Right cardiac atrium (tissue), 5 donors: ENCODE data around the gene LTO1. TPM values are rescaled to one million over a fixed set of nuclear protein-coding genes. Genes with fewer than 3 reads are reported as not detected.
A peak's percentile ranks its signal among the peaks of the same experiment; 100 is the strongest.
"Not testable (repeated sequence)": the region's sequence is repeated elsewhere in the genome, so short reads cannot be mapped to it uniquely, and the experiment has no call there.

Source experiments
- ATAC-seq, 2 donors: fragments of 200-7000 bp; cut with Tn5 transposase; one replicate each; pipeline versions ENCODE4 v1.8.0 to v1.9.1; 2020; ENCODE audit warnings: moderate library complexity in 2 of 2, mild to moderate bottlenecking in 1 of 2
- DNase-seq, 3 donors: peaks; one replicate each; pipeline ENCODE4 v3.0.0-alpha.2; 2020
- H3K27ac ChIP-seq: one replicate; pipeline ENCODE4 v1.5.1; 2013; ENCODE audit warnings: mild to moderate bottlenecking, low read length, control low read depth, moderate library complexity
- H3K27me3 ChIP-seq: one replicate; pipeline ENCODE4 v1.6.1; 2013; ENCODE audit not compliant: control insufficient read depth, insufficient read depth
- H3K4me1 ChIP-seq: one replicate; pipeline ENCODE4 v1.6.1; 2013; ENCODE audit warnings: low read length; ENCODE audit not compliant: control insufficient read depth, insufficient read depth
- H3K4me3 ChIP-seq: one replicate; pipeline ENCODE4 v1.5.1; 2013; ENCODE audit warnings: low read length, control low read depth
- H3K9me3 ChIP-seq: one replicate; pipeline ENCODE4 v1.6.1; 2013; ENCODE audit warnings: low read length; ENCODE audit not compliant: control insufficient read depth
- WGBS: extraction: QIAGEN DNeasy Blood & Tissue Kit; methylation state at CpG from one replicate; pipeline ENCODE4 v1.1.7; 2013; 5-methylcytosine and 5-hydroxymethylcytosine counted together
- intact Hi-C, 4 donors: fragments of 100-400 bp; cut with DNase I; formaldehyde crosslinking; loops; one replicate each; pipeline versions ENCODE4 v1.11.0 to v1.14.0; 2022 to 2023
- polyA plus RNA-seq: library from polyadenylated mRNA; stranded (reverse); fragments of 200-250 nt; gene quantifications from one replicate; pipeline ENCODE4 v1.2.3, GENCODE V29; 2013
- total RNA-seq, 4 donors: library from RNA; stranded (reverse); fragmentation: NEBNext Ultra II Directional; extraction: Animal tissue kit (Norgen Biotek cat#: 25700); gene quantifications; one replicate each; pipeline ENCODE4 v1.2.1, GENCODE V29; 2021
- donor health status: healthy with polysubstance abuse.
- donor health status: DM: no; HTN: yes; CAD: no.
- donor health status: DM: no; HTN: no; CAD: no.
- donor health status: DM: no; HTN: yes; CAD: no; lungs with severe emphysema.
- donor health status: DM: yes; HTN: yes; CAD: no.

The LTO1 gene
- total and polyA plus RNA-seq, 5 donors, result 8.7 to 13.6 (median 10.5) TPM

DNA sequence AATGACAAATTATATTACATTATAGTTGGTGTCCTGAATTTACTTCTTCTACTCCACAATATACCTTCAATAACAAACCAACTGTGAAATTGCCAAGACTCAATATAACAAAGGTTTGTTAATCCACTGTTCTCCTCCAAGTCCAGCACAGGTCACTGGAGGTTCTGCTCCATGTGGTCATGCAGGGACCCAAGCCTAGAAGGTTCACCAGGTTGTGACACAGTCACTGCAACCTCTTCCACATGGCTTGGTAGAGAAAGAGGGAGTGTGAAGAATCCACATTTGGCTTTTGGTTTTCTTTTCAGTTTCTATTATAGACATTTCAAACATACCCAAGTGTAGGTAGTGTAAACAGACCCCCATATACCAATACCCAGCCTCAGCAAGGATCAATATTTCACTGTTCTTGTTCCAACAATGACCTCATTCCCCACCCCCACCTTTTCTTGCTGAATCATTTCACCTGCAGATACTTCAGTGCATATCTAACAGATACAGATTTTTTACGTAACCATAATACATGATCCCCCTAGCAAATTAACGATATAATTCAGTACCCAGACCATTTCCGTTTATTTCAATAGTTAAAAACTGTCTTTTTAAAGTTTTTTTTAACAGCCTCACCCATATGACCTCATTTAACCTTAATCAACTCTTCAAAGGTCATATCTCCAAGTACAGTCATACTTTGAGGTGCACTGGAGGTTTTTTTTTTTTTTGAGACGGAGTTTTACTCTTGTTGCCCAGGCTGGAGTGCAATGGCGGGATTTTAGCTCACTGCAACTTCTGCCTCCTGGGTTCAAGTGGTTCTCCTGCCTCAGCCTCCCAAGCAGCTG, 14.5 kb upstream of the LTO1 start:
- intact Hi-C loops, result loop anchor here in 3 of 4 donors (5.0 to 10.0 kb wide), 3 partner anchors 198 to 505 kb away; no protein-coding TSS in a partner anchor
- no peak overlapping the region for H3K27ac ChIP-seq
- WGBS, result 88% methylated on average over 5 of the region's 5 CpGs
- no peaks in the 10 kb centered on the region for H3K4me1 ChIP-seq
- DNase-seq, result no peak
- no peaks in the 10 kb centered on the region for H3K27me3 ChIP-seq
- H3K4me3 ChIP-seq, result no peak overlapping the region
- H3K9me3 ChIP-seq, result no peaks in the 10 kb centered on the region
- no peak for ATAC-seq

DNA sequence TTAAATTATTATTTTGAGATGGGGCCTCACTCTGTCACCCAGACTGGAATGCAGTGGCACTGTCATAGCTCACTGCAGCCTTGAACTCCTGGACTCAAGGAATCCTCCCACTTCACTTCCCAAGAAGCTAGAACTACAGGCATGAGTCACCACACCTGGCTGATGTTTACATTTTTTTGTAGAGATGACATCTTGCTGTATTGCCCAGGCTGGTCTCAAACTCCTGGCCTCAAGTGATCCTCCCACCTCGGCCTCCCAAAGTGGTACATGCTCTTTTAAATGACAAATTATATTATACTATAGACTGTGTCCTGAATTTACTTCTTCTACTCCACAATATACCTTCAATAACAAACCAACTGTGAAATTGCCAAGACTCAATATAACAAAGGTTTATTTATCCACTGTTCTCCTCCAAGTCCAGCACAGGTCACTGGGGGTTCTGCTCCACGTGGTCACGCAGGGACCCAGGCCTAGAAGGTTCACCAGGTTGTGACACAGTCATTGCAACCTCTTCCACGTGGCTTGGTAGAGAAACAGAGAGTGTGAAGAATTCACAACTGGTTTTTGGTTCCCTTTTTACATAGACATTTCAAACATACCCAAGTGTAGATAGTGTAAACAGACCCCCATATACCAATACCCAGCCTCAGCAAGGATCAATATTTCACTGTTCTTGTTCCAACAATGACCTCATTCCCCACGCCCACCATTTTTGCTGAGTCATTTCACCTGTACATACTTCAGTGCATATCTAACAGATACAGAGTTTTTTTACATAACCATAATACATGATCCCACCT, 13.0 kb upstream of the LTO1 start:
- not testable (repeated sequence) for H3K27ac ChIP-seq, H3K4me3 ChIP-seq, H3K27me3 ChIP-seq, DNase-seq, ATAC-seq, H3K9me3 ChIP-seq, H3K4me1 ChIP-seq
- 84% methylated on average over 5 of the region's 5 CpGs for WGBS
- intact Hi-C loops, result loop anchor here (2.0 to 10.0 kb wide), 4 partner anchors 199 to 507 kb away; no protein-coding TSS in a partner anchor

DNA sequence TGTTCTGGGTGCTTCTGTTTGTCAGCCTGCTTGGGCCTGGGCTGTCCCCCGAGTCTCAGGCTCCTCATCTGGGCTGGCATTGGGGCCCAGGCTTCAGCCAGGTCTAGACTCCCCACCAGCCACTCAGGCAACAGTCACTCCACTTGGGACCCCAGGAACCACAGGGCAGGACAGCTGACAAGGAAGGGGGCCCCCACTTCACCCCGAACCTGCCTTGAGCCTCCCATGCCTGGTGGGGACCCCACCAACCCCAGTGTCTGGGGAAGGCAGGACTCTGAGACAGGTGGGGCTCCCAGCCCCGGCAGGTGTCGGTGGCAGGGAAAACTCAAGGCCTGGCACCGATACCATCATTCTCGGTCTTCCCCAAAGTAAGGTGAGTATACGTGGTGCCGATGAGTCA, 11.7 kb upstream of the LTO1 start:
- WGBS, result 88% methylated on average over 8 of the region's 8 CpGs
- Histone ChIP-seq H3K27ac (no peak overlapping the region), H3K4me1 (no peaks in the 10 kb centered on the region), H3K9me3 (no peaks in the 10 kb centered on the region), H3K27me3 (no peaks in the 10 kb centered on the region), H3K4me3 (no peak overlapping the region)
- DNase-seq, result no peak
- intact Hi-C loops, result loop anchor here (2.0 to 10.0 kb wide), 4 partner anchors 200 to 508 kb away; no protein-coding TSS in a partner anchor
- no peak for ATAC-seq

DNA sequence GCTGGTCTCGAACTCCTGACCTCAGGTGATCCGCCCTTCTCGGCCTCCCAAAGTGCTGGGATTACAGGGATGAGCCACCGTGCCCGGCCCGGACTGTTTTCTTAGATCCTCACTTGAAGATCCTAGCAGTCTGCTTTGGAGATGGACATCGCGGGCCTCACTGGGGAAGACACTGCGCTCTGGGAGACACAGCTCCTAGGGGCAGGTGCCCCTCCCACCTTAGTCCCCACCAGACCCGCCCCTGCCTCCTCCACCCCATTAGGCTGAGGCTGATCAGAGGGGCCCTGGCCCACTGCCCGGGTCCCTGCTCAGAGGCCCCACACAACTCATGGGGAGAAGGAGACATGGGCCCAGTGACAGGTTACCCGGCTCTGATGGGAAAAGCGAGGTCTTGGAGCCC, 11.3 kb upstream of the LTO1 start:
- peak in 1 of 2 donors; percentile 9 for ATAC-seq
- no peak for DNase-seq
- H3K9me3 ChIP-seq, result no peaks in the 10 kb centered on the region
- no peaks in the 10 kb centered on the region for H3K27me3 ChIP-seq
- H3K4me1 ChIP-seq, result no peaks in the 10 kb centered on the region
- intact Hi-C loops, result loop anchor here (2.0 to 10.0 kb wide), 4 partner anchors 201 to 508 kb away; no protein-coding TSS in a partner anchor
- no peak overlapping the region for H3K27ac ChIP-seq
- H3K4me3 ChIP-seq, result no peak overlapping the region
- WGBS, result 71% methylated on average over 13 of the region's 13 CpGs

DNA sequence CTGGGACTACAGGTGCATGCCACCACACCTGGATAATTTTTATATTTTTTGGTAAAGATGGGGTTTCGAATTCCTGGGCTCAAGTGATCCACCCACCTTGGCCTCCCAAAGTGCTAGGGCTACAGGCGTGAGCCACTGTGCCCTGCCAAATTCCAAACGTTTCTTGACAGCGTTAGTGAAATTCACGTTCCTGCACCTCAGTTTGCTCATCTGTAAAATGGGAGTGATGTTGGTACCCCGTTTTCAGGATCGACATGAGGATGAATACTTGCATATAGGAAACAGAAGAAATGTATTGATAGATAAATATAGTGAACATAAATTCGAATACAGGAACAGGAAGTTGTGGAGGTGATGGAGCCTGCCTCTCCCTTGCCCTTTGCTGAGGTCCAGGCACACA, 10.2 kb upstream of the LTO1 start:
- H3K27me3 ChIP-seq, result no peaks in the 10 kb centered on the region
- no peaks in the 10 kb centered on the region for H3K9me3 ChIP-seq
- WGBS, result 61% methylated on average over 8 of the region's 8 CpGs
- no peak overlapping the region for H3K4me3 ChIP-seq
- intact Hi-C loops, result loop anchor here (2.0 to 10.0 kb wide), 4 partner anchors 202 to 511 kb away; no protein-coding TSS in a partner anchor
- DNase-seq (no peak), ATAC-seq (no peak)
- H3K4me1 ChIP-seq, result no peaks in the 10 kb centered on the region
- H3K27ac ChIP-seq, result no peak overlapping the region

DNA sequence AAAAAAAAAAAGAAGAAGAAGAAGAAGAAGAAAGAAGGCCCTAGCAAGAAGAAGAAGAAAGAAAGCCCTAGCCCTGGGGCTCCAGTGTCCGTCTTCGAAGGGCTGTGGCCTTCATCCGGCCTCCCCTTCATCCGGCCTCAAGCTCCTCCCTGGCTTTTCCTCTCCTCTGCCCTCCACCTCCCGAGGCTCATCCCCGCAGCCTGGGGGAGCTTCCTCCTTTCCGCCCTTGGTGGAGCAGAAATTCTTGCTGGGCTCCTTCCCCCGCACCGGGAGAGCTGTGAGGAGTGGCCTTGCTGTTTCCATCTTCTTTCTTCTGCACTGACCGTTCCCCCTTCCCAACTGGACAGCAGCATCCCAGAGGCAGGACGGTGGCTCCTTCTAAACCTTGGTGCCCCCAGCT, 9.5 kb upstream of the LTO1 start:
- intact Hi-C loops, result loop anchor here (1.0 to 10.0 kb wide), 5 partner anchors 203 to 512 kb away; no protein-coding TSS in a partner anchor
- H3K27ac ChIP-seq, result no peak overlapping the region
- H3K4me1 ChIP-seq, result no peaks in the 10 kb centered on the region
- H3K9me3 ChIP-seq, result no peaks in the 10 kb centered on the region
- no peak for DNase-seq
- no peak for ATAC-seq
- WGBS, result 67% methylated on average over 11 of the region's 11 CpGs
- no peaks in the 10 kb centered on the region for H3K27me3 ChIP-seq
- H3K4me3 ChIP-seq, result no peak overlapping the region

DNA sequence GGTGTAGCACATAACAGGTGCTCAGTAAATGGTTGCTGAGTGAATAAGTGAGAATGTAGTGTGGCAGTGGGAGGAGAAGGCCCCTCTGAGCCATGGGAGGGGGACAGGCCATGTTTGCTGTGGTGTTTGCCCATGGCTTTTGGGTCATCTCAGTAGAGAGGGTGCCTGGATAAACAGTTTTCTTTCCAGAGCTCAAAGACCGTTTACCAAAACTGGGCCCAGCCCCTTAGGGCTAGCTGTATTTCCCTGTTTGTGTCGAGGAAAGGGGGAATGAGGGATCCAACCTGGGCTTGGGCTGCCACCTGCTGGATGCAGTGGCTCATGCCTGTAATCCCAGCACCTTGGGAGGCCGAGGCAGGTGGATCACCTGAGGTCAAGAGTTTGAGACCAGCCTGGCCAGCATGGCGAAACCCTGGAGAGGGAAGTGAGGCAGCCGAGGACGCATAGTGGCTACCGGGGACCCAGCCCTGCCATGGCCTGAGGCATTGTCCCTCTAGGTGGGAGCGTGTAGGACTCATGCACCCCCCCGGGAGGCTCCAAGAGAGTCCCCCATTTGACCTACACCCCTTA, 8.7 kb upstream of the LTO1 start:
- 63% methylated on average over 9 of the region's 9 CpGs for WGBS
- Histone ChIP-seq H3K9me3 (no peaks in the 10 kb centered on the region), H3K27me3 (no peaks in the 10 kb centered on the region), H3K27ac (no peak overlapping the region), H3K4me3 (no peak overlapping the region), H3K4me1 (no peaks in the 10 kb centered on the region)
- DNase-seq (peak in 1 of 3 donors; percentile 31), ATAC-seq (no peak)
- intact Hi-C loops, result loop anchor here in 3 of 4 donors (1.0 to 10.0 kb wide), 3 partner anchors 511 to 513 kb away; no protein-coding TSS in a partner anchor

DNA sequence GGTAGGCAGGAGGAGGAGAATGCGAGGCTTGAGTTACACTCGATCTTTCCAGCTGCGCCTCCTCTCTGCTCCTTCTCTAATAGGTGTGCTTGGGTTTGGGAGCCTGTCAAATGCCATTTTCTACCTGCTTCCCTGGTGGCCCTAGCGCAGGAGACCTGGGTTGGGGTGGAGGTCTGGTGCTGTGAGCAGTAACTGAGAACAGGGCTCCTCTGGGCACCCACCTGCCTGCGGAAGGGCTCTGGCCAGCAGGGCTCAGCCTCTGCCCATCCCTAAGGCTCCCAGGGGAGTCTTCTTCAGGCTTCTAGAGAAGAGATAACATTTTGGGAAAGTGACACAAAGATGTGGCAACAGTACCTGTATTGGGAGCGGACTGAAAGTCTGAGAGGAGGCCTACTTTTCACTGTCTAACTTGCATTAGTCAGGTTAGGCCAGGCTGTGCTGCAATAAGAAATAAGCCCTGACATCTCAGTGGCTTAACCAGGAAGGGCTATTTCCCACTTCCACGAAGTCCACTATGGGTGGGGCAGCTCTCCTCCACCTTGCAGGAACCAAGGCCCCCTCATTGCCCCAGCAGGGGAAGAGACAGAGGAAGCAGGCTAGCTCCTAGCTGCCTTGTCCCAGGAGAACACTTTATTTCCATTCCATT, 7.7 kb upstream of the LTO1 start:
- WGBS, result 88% methylated on average over 7 of the region's 7 CpGs
- no peaks in the 10 kb centered on the region for H3K27me3 ChIP-seq
- no peak for DNase-seq
- intact Hi-C loops, result loop anchor here in 1 of 4 donors (10.0 kb wide), 1 partner anchor 512 kb away; no protein-coding TSS in a partner anchor
- H3K4me1 ChIP-seq, result no peaks in the 10 kb centered on the region
- no peak for ATAC-seq
- H3K9me3 ChIP-seq, result no peaks in the 10 kb centered on the region
- H3K27ac ChIP-seq, result no peak overlapping the region
- no peak overlapping the region for H3K4me3 ChIP-seq

DNA sequence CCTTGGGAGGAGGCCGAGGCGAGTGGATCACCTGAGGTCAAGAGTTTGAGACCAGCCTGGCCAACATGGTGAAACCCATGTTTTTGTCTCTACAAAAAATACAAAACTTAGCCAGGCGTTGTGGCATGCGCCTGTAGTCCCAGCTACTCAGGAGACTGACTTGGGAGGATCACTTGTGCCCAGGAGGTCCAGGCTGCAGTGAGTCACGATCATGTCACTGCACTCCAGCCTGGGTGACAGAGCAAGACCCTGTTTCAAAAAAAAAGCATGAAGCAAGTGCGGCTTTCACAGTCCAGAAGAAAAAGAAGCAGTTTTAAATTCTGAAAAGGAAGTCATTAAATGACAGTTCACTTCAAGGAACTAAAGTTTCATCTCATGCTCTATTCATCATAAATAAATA, 7.1 kb upstream of the LTO1 start:
- WGBS, result 78% methylated on average over 6 of the region's 6 CpGs
- DNase-seq, result no peak
- Histone ChIP-seq H3K27me3 (no peaks in the 10 kb centered on the region), H3K27ac (no peak overlapping the region), H3K9me3 (no peaks in the 10 kb centered on the region), H3K4me1 (no peaks in the 10 kb centered on the region), H3K4me3 (no peak overlapping the region)
- ATAC-seq, result no peak
- intact Hi-C loops, result loop anchor here in 1 of 4 donors (10.0 kb wide), 1 partner anchor 513 kb away; no protein-coding TSS in a partner anchor

DNA sequence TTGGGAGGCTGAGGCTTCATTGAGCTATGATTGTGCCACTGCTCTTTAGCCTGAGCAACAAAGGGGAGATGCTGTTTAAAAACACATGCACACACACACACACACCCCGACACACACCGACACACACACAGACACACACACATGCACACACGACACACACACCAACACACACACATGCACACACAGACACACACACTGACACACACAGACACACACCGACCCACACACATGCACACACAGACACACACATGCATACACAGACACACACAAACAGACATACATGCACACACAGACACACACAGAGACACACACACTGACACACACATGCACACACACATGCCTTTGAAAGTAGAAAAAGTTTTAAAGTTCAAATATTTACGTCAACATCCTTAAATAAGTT, 5.5 kb upstream of the LTO1 start:
- ATAC-seq (no peak), DNase-seq (no peak)
- Histone ChIP-seq H3K9me3 (no peaks in the 10 kb centered on the region), H3K27me3 (no peaks in the 10 kb centered on the region), H3K4me1 (no peaks in the 10 kb centered on the region), H3K4me3 (no peak overlapping the region), H3K27ac (no peak overlapping the region)
- intact Hi-C loops, result loop anchor here in 1 of 4 donors (10.0 kb wide), 1 partner anchor 514 kb away; no protein-coding TSS in a partner anchor
- 90% methylated on average over 5 of the region's 5 CpGs for WGBS
